Stomach (tissue), 9 donors: ENCODE data around the gene MSI2. TPM values are rescaled to one million over a fixed set of nuclear protein-coding genes. Genes with fewer than 3 reads are reported as not detected.

Experiments
- DNase-seq, 2 donors: peaks; one replicate each; pipeline versions ENCODE4 v3.0.0 to v3.0.0-alpha.2; 2013 to 2019
- H3K27ac ChIP-seq, 5 donors: fragments of 200-600 bp in 4 of 5; sonication (generic) in 4 of 5; one replicate each; pipeline ENCODE4 v1.5.1; 2013 to 2019; ENCODE audit warnings: mild to moderate bottlenecking in 1 of 5, moderate library complexity in 1 of 5
- H3K27me3 ChIP-seq, 3 donors: fragments of 200-600 bp; sonication (generic); one replicate each; pipeline ENCODE4 v1.5.1; 2017 to 2019; ENCODE audit warnings: mixed run types in 1 of 3
- H3K36me3 ChIP-seq, 4 donors: fragments of 200-600 bp; sonication (generic); 1 replicate in 3 of 4; 2 replicates in 1 of 4; pipeline ENCODE4 v1.5.1; 2016 to 2019
- H3K4me1 ChIP-seq, 4 donors: fragments of 200-600 bp; sonication (generic); one replicate each; pipeline ENCODE4 v1.5.1; 2016 to 2019
- H3K4me3 ChIP-seq, 4 donors: fragments of 200-600 bp; sonication (generic) in 3 of 4; one replicate each; pipeline ENCODE4 v1.5.1; 2016 to 2019; ENCODE audit warnings: mild to moderate bottlenecking in 1 of 4
- H3K9me3 ChIP-seq, 4 donors: fragments of 200-600 bp; sonication (generic); one replicate each; pipeline ENCODE4 v1.5.1; 2016 to 2019
- EP300 ChIP-seq: sonication (generic); formaldehyde crosslinking; IDR thresholded peaks from one replicate; pipeline ENCODE4 v1.6.1; 2017; ENCODE audit warnings: antibody characterized with exemption
- POLR2A ChIP-seq, 4 donors: fragments of 450-650 bp; IDR thresholded peaks; one replicate each; pipeline ENCODE4 v1.6.1; 2016; ENCODE audit warnings: antibody characterized with exemption in 4 of 4, control low read depth in 2 of 4, mild to moderate bottlenecking in 1 of 4, moderate library complexity in 1 of 4
- POLR2AphosphoS5 ChIP-seq, 3 donors: sonication (generic); formaldehyde crosslinking; IDR thresholded peaks; one replicate each; pipeline ENCODE4 v1.6.1; 2016; ENCODE audit warnings: antibody characterized with exemption in 3 of 3
- WGBS, 5 donors: extraction: QIAGEN DNeasy Blood & Tissue Kit in 3 of 5; methylation state at CpG; one replicate each; pipeline versions ENCODE4 v1.1.5 to v1.1.7; 2013 to 2018; 5-methylcytosine and 5-hydroxymethylcytosine counted together
- intact Hi-C: fragments of 100-400 bp; cut with DNase I; formaldehyde crosslinking; loops from one replicate; pipeline ENCODE4 v1.15.1; 2023; ENCODE audit warnings: low total_unique reads
- polyA plus RNA-seq, 3 donors: library from polyadenylated mRNA; stranded (reverse); fragments of 200-250 nt; gene quantifications; one replicate each; pipeline ENCODE4 v1.2.3, GENCODE V29; 2013
- total RNA-seq, 5 donors: library from RNA; depleted of rRNA; stranded (reverse); fragments of >200 nt; gene quantifications; one replicate each; pipeline versions ENCODE4 v1.1.0 to v1.2.3, GENCODE V29; 2014 to 2016
- TF ChIP-seq, protein P1 (sequence below), 7 experiments: fragments of 450-650 bp in 4 of 7; fragments of 200-600 bp in 3 of 7; sonication (generic) in 3 of 7; IDR thresholded peaks; one replicate each; pipeline ENCODE4 v1.5.1; 2016 to 2019; ENCODE audit warnings: antibody characterized with exemption in 7 of 7, control low read depth in 2 of 7, mild to moderate bottlenecking in 1 of 7
- donor health status: healthy with polysubstance abuse.
- donor health status: Bipolar disorder and iron deficiency.
- donor health status: healthy.

MSI2 gene
- total and polyA plus RNA-seq, 8 donors: 8.3 to 72.4 (median 22.9) TPM

DNA sequence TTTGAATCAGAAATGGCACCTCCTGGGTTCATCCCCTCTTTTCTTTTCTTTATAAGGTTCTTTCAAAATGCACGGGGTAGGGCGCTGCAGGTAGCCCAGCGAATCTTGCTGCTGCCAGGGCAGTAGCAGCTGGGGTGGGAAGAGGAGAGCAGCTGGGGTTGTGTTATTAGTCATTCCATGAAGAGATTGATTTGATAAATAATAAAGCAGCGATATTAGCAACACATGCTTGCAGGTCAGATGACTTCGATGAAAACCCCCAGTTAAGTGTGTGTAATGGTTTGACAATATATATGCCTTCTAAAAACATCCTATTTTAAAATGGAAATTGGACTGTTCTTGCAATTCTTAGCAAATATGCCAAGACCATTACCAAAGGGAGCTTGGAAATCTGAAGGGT is 288.1 kb downstream of the MSI2 start:
- peaks cover 0 to 35% (median 9%) of the 10 kb centered on the region in 4 donors for H3K4me1 ChIP-seq
- no peak for DNase-seq
- 49 to 75% (median 63%) methylated on average over 5 of the region's 5 CpGs for WGBS, 5 donors
- H3K27me3 ChIP-seq: no peaks in the 10 kb centered on the region
- no peak overlapping the region for H3K4me3 ChIP-seq
- peak overlapping the region in 1 of 5 donors; percentile 1 for H3K27ac ChIP-seq
- TF ChIP-seq POLR2A (IDR thresholded peaks at IDR 0.05) (no peak), POLR2AphosphoS5 (IDR thresholded peaks at IDR 0.05) (no peak), EP300 (no peak)
- TF ChIP-seq, protein P1, sequence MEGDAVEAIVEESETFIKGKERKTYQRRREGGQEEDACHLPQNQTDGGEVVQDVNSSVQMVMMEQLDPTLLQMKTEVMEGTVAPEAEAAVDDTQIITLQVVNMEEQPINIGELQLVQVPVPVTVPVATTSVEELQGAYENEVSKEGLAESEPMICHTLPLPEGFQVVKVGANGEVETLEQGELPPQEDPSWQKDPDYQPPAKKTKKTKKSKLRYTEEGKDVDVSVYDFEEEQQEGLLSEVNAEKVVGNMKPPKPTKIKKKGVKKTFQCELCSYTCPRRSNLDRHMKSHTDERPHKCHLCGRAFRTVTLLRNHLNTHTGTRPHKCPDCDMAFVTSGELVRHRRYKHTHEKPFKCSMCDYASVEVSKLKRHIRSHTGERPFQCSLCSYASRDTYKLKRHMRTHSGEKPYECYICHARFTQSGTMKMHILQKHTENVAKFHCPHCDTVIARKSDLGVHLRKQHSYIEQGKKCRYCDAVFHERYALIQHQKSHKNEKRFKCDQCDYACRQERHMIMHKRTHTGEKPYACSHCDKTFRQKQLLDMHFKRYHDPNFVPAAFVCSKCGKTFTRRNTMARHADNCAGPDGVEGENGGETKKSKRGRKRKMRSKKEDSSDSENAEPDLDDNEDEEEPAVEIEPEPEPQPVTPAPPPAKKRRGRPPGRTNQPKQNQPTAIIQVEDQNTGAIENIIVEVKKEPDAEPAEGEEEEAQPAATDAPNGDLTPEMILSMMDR (IDR thresholded peaks at IDR 0.05): no peak
- no peaks in the 10 kb centered on the region for H3K36me3 ChIP-seq
- H3K9me3 ChIP-seq: no peaks in the 10 kb centered on the region
- intact Hi-C loops: no loop called here

DNA sequence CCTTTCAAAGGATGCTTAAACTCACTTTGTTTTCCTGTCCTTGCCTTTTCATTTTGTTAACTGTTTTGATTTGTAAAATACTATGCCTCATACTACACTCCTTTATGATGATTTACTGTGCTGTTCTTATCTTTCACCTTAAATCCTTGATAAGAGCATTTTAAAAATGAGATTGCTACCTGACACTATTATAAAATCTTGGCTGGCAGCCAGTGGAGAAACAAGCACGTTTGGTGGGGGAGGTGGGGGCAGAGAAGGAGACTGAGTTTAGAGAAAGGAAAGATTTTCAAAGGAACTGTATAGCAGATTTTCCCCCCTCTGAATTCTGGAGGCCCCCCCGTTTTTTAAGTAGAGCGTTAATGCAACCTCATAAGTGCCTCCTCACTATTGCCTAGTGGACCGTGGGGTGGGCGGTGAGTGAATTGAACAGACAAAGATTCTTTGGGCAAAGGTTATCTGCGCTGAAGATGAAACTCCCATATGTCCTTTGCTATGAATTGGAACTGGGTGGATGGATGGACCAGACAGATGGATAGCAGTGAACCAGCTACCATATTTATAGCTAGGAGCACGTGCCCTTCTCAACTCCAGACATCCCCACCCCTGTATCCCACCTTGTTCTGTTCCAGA is 288.6 kb downstream of the MSI2 start:
- no peaks in the 10 kb centered on the region for H3K36me3 ChIP-seq
- peaks cover 0 to 29% (median 9%) of the 10 kb centered on the region in 4 donors for H3K4me1 ChIP-seq
- no peaks in the 10 kb centered on the region for H3K27me3 ChIP-seq
- 62 to 81% (median 75%) methylated on average over 7 of the region's 7 CpGs for whole genome bisulfite sequencing, 5 donors
- H3K27ac ChIP-seq: no peak overlapping the region
- DNase-seq: no peak
- no peak overlapping the region for H3K4me3 ChIP-seq
- no peaks in the 10 kb centered on the region for H3K9me3 ChIP-seq
- intact Hi-C loops: no loop called here
- no peak for TF ChIP-seq POLR2AphosphoS5 (IDR thresholded peaks at IDR 0.05)
- no peak for TF ChIP-seq EP300
- no peak for TF ChIP-seq POLR2A (IDR thresholded peaks at IDR 0.05)
- TF ChIP-seq, protein P1 (IDR thresholded peaks at IDR 0.05): no peak

DNA sequence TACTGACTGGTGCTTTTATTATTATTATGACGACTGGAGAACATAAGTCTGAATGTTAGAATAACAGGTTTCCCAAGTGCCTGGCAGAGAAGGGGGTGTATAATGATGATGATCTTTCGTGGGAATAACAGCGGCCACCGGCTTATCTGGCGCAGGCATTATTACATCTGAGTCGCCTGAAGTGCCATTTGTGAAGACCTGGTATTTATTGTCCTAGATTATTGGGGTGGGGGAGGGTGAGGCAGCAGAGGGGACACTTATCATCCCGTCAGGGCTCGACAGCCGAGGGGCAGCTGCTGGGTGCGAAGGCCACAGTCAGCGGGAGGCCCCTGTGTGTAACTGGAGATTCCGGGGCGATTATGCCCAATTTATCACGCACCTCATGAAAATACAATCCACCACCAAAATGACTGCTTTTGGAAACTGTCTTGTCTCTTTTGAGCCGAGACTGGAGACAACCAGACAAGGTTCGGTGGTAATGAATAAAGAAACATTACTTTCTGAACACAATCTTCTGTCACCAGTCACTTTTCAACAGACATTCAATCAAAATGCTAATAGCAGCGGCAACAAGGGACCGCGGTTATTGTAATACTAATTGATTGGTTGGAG is 289.5 kb downstream of the MSI2 start:
- H3K4me3 ChIP-seq: no peak overlapping the region
- H3K36me3 ChIP-seq: no peaks in the 10 kb centered on the region
- H3K4me1 ChIP-seq: peaks cover 0 to 29% (median 9%) of the 10 kb centered on the region in 4 donors
- H3K27me3 ChIP-seq: no peaks in the 10 kb centered on the region
- 84 to 95% (median 93%) methylated on average over 19 of the region's 19 CpGs for WGBS, 5 donors
- no peaks in the 10 kb centered on the region for H3K9me3 ChIP-seq
- intact Hi-C loops: no loop called here
- DNase-seq: no peak
- H3K27ac ChIP-seq: no peak overlapping the region
- TF ChIP-seq POLR2AphosphoS5 (IDR thresholded peaks at IDR 0.05): no peak
- TF ChIP-seq, protein P1 (IDR thresholded peaks at IDR 0.05): no peak
- TF ChIP-seq EP300: no peak
- TF ChIP-seq POLR2A (IDR thresholded peaks at IDR 0.05): no peak

DNA sequence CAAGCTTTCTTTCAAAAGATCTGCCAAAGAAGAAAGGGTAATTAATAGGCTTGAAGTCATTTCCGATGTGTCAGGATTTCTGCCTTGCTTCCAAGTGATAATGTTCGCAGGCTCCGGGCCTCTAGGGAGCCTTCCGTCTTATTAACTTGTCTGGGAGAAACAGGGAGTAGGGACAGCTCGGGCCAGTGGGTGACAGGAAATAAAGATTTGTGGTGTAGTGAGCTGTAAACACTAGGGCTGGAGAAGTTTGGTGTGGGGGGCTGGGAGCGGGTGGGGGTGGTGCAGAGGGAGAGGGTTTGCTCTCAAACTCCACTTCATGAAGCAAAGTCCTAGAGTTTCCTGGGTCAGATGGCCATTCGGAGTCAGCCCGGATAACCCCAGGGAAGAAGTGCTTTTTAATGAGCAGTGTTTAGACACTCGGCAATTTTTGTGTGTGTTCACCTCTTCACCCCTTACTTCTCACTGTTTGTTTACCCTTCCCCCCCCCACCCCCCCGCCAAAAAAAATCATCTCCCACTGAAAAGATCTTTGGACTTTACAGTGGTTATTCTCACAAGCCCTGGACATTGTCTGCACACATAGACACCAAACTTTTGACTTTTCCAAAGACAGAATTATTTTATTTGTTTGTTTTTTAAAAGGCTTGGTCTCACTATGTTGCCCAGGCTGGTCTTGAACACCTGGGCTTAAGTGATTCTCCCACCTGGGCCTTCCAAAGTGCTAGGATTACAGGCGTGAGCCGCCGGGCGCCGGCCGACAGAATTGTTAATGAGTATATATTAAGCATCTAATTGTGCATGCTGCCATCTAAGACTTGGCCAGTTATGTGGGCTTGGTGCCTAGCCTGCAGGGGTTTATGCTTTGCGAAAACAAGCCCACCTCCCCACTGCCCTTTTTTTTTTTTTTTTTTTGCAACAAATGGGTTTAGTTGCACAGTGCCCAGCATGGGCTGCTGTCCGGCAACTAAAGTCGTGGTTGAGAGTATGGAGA is 292.4 kb downstream of the MSI2 start:
- TF ChIP-seq POLR2AphosphoS5 (IDR thresholded peaks at IDR 0.05) (no peak), POLR2A (IDR thresholded peaks at IDR 0.05) (no peak), EP300 (no peak)
- TF ChIP-seq, protein P1 (IDR thresholded peaks at IDR 0.05): no peak
- WGBS, 5 donors: 73 to 86% (median 80%) methylated on average over 19 of the region's 19 CpGs
- Histone ChIP-seq H3K27ac (no peak overlapping the region), H3K4me1 (peaks cover 0 to 33% (median 21%) of the 10 kb centered on the region in 4 donors), H3K4me3 (no peak overlapping the region), H3K36me3 (no peaks in the 10 kb centered on the region), H3K27me3 (no peaks in the 10 kb centered on the region), H3K9me3 (no peaks in the 10 kb centered on the region)
- peak in 1 of 2 donors; percentile 76 for DNase-seq
- intact Hi-C loops: no loop called here
